AG04450 (cell line): Measurements from ENCODE around the gene GPR18. TPM values are rescaled to one million over a fixed set of nuclear protein-coding genes. Genes with fewer than 3 reads are reported as not detected.

ENCODE experiments used
- CTCF ChIA-PET: fragments of 300-600, 350-600 bp; formaldehyde crosslinking; extraction: SDS; loops from one replicate; lab custom pipeline; 2022; ENCODE audit warnings: antibody characterized with exemption, inconsistent platforms; lab: Charles Lee
- POLR2A ChIA-PET: fragments of 350-600 bp; formaldehyde crosslinking; extraction: SDS; loops from one replicate; lab custom pipeline; 2021; ENCODE audit warnings: antibody characterized with exemption, inconsistent platforms; lab: Yijun Ruan, JAX
- DNase-seq: peaks from one replicate; pipeline ENCODE4 v3.0.0-alpha.2; 2011; ENCODE audit warnings: low read depth, low spot score
- H3K27ac ChIP-seq: one replicate; pipeline ENCODE4 v1.5.1; 2012; ENCODE audit warnings: low read depth, low read length, control low read depth
- H3K27me3 ChIP-seq: one replicate; pipeline ENCODE4 v1.6.0; 2012; ENCODE audit warnings: low read length; ENCODE audit not compliant: control insufficient read depth, insufficient read depth
- H3K4me3 ChIP-seq: 2 replicates; pipeline ENCODE4 v1.5.1; 2011; ENCODE audit warnings: mild to moderate bottlenecking, low read depth, low read length, control low read depth
- H3K9me3 ChIP-seq: 2 replicates; pipeline ENCODE4 v1.5.1; 2012; ENCODE audit warnings: low read length; ENCODE audit not compliant: control insufficient read depth, insufficient read depth
- polyA plus RNA-seq: library from polyadenylated mRNA; depleted of rRNA; stranded (reverse); fragments of >200 nt; gene quantifications from 2 replicates; pipeline ENCODE4 v1.2.3, GENCODE V29; 2011; rRNA removed
- small RNA-seq: library from RNA; depleted of rRNA; stranded (forward); fragments of <200 nt; gene quantifications from one replicate; pipeline ENCODE3, GENCODE V24; 2012; ENCODE audit warnings: low read depth; ENCODE audit not compliant: insufficient read length
- TF ChIP-seq, protein P1 (sequence below): IDR thresholded peaks from 2 replicates; pipeline ENCODE4 v1.5.1; 2011; ENCODE audit warnings: low read depth, low read length, control low read depth, inconsistent platforms

GPR18 gene
- polyA plus RNA-seq, 1 experiment, result not detected

DNA sequence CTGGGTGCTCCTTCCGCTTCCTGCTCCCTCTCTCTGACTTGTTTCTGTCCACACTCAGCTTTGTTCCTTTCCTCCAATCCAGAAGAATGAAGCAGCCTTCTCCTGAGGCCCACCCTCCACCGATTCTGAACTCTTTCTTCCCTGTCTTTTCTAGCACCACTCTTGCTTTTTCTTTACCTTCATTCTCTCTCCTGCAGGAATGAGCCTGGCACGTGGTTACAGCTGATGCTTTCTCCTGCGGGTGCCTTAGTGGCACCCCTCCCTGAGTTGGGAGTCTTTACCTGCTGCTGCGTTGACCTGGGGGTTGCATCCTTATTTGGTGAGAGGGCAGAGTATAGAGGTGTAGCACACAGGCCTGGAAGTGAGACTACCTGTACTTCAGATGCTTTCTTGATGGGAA is 51.3 kb downstream of the GPR18 start:
- H3K27ac ChIP-seq, result no peak overlapping the region
- TF ChIP-seq, protein P1, sequence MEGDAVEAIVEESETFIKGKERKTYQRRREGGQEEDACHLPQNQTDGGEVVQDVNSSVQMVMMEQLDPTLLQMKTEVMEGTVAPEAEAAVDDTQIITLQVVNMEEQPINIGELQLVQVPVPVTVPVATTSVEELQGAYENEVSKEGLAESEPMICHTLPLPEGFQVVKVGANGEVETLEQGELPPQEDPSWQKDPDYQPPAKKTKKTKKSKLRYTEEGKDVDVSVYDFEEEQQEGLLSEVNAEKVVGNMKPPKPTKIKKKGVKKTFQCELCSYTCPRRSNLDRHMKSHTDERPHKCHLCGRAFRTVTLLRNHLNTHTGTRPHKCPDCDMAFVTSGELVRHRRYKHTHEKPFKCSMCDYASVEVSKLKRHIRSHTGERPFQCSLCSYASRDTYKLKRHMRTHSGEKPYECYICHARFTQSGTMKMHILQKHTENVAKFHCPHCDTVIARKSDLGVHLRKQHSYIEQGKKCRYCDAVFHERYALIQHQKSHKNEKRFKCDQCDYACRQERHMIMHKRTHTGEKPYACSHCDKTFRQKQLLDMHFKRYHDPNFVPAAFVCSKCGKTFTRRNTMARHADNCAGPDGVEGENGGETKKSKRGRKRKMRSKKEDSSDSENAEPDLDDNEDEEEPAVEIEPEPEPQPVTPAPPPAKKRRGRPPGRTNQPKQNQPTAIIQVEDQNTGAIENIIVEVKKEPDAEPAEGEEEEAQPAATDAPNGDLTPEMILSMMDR, result no peak
- no peak for DNase-seq
- H3K9me3 ChIP-seq, result no peaks in the 10 kb centered on the region
- H3K27me3 ChIP-seq, result no peaks in the 10 kb centered on the region
- ChIA-PET CTCF (interaction anchor here (0.9 to 1.2 kb wide), 3 partner anchors 63 to 230 kb away, joined by 3 to 6 read pairs (median 4); no protein-coding TSS in a partner anchor), POLR2A (no interaction called here)
- no peak overlapping the region for H3K4me3 ChIP-seq

- H3K4me3 ChIP-seq, result no peak overlapping the region
- H3K27me3 ChIP-seq, result no peaks in the 10 kb centered on the region
- no peak overlapping the region for H3K27ac ChIP-seq
- ChIA-PET POLR2A (no interaction called here), CTCF (interaction anchor here (1.2 kb wide), 1 partner anchor 230 kb away, joined by 6 read pairs; no protein-coding TSS in a partner anchor)
- no peak for DNase-seq
- no peaks in the 10 kb centered on the region for H3K9me3 ChIP-seq
- TF ChIP-seq, protein P1, result no peak
Measured at GRCh38 chr13:99206226-99206625, 52.0 kb downstream of the GPR18 start.

DNA sequence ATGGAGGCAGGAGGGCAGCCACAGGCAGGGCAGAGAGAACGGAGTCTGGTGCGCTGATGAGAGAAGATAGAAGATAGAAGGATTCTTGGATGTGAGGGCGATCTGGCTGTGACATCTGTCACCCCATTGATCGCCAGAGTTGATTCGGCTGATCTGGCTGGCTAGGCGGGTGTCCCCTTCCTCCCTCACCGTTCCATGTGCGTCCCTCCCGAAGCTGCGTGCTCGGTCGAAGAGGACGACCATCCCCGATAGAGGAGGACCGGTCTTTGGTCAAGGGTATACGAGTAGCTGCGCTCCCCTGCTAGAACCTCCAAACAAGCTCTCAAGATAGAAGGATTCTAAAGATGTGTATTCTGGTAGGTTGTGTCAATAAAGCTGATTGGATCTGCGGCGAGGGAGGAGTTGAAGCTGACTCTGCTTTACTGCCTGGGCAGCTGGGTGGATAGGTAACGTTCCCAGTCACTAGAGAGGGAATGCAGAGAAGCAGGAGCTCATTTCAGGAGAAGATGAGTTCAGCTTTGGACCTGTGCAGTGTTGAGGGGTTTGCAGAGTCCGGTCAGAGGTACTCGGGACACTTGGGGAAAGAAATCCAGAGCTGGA is 52.5 kb downstream of the GPR18 start:
- no peak for DNase-seq
- peaks cover 5% of the 10 kb centered on the region; the same call in 1 of the 2 replicates for H3K9me3 ChIP-seq
- TF ChIP-seq, protein P1, result no peak
- H3K27ac ChIP-seq, result no peak overlapping the region
- CTCF ChIA-PET, result interaction anchor here (1.2 kb wide), 2 partner anchors 60 to 231 kb away, joined by 6 to 7 read pairs; no protein-coding TSS in a partner anchor
- POLR2A ChIA-PET, result no interaction called here
- no peaks in the 10 kb centered on the region for H3K27me3 ChIP-seq
- no peak overlapping the region for H3K4me3 ChIP-seq

Small RNA genes within 50 kb of the gene (small RNA-seq; reads per million reads assigned to genes)
- gene RN7SKP9, result not detected

Other genes starting within 250 kb of the GPR18 start
- gene UBAC2, start 57.5 kb downstream of the GPR18 start, polyA plus RNA-seq, result 57.9 and 71.4 TPM in 2 replicates
- 0.06 TPM in 1 of 2 replicates, not detected in the other for gene GPR183, start 49.0 kb upstream of the GPR18 start, polyA plus RNA-seq
- 86.2 and 125 TPM in 2 replicates for gene TM9SF2, start 243.1 kb upstream of the GPR18 start, polyA plus RNA-seq